Spleen (tissue), 11 donors: ENCODE measurements around the gene PCDHA7. TPM values are rescaled to one million over a fixed set of nuclear protein-coding genes. Genes with fewer than 3 reads are reported as not detected.
"Not testable (repeated sequence)": the region's sequence is repeated elsewhere in the genome, so short reads cannot be mapped to it uniquely, and the experiment has no call there.

ENCODE experiments used
- DNase-seq: peaks from one replicate; pipeline ENCODE4 v3.0.0-alpha.2; 2020
- H3K27ac ChIP-seq, 8 donors: fragments of 200-600 bp; sonication (generic) in 7 of 8; 1 replicate in 4 of 8; 2 replicates in 4 of 8; pipeline versions ENCODE4 v1.5.0 to v1.8.0; 2016 to 2021; ENCODE audit warnings: inconsistent platforms in 4 of 8, mild to moderate bottlenecking in 4 of 8, moderate library complexity in 1 of 8
- H3K27me3 ChIP-seq, 7 donors: fragments of 200-600 bp; sonication (generic) in 6 of 7; replicated peaks in 1 of 7; 1 replicate in 4 of 7; 2 replicates in 3 of 7; pipeline versions ENCODE4 v1.5.0 to v1.8.0; 2016 to 2021; ENCODE audit warnings: inconsistent platforms in 3 of 7, mild to moderate bottlenecking in 1 of 7
- H3K36me3 ChIP-seq, 6 donors: fragments of 200-600 bp; sonication (generic) in 5 of 6; 1 replicate in 4 of 6; 2 replicates in 2 of 6; pipeline versions ENCODE4 v1.5.0 to v1.8.0; 2016 to 2021; ENCODE audit warnings: inconsistent platforms in 2 of 6
- H3K4me1 ChIP-seq, 6 donors: fragments of 200-600 bp; sonication (generic) in 5 of 6; 1 replicate in 3 of 6; 2 replicates in 3 of 6; pipeline versions ENCODE4 v1.5.0 to v1.8.0; 2016 to 2021; ENCODE audit warnings: inconsistent platforms in 3 of 6
- H3K4me3 ChIP-seq, 8 donors: fragments of 200-600 bp; sonication (generic) in 7 of 8; 1 replicate in 4 of 8; 2 replicates in 4 of 8; pipeline versions ENCODE4 v1.5.0 to v1.8.0; 2016 to 2021; ENCODE audit warnings: inconsistent platforms in 4 of 8, mild to moderate bottlenecking in 4 of 8, moderate library complexity in 2 of 8
- H3K9me3 ChIP-seq, 8 donors: fragments of 200-600 bp; sonication (generic) in 7 of 8; 1 replicate in 4 of 8; 2 replicates in 4 of 8; pipeline versions ENCODE4 v1.5.0 to v1.8.0; 2016 to 2021; ENCODE audit warnings: inconsistent platforms in 4 of 8
- CTCF ChIP-seq, 11 experiments: fragments of 200-600 bp in 7 of 11; fragments of 450-650 bp in 4 of 11; sonication (generic) in 4 of 11; IDR thresholded peaks in 8 of 11; conservative IDR thresholded peaks in 3 of 11; 1 replicate in 7 of 11; 2 replicates in 4 of 11; pipeline versions ENCODE4 v1.4.0 to v1.8.0; 2016 to 2021; ENCODE audit warnings: antibody characterized with exemption in 11 of 11, inconsistent platforms in 4 of 11, mild to moderate bottlenecking in 1 of 11
- POLR2A ChIP-seq, 3 donors: fragments of 450-650 bp; IDR thresholded peaks; one replicate each; pipeline ENCODE4 v1.5.1; 2017; ENCODE audit warnings: antibody characterized with exemption in 3 of 3, mild to moderate bottlenecking in 1 of 3
- POLR2AphosphoS5 ChIP-seq, 3 donors: sonication (generic); formaldehyde crosslinking; IDR thresholded peaks; one replicate each; pipeline ENCODE4 v1.5.1; 2017; ENCODE audit warnings: antibody characterized with exemption in 3 of 3
- WGBS, 5 donors: extraction: QIAGEN DNeasy Blood & Tissue Kit in 3 of 5; methylation state at CpG; one replicate each; pipeline versions ENCODE4 v1.1.5 to v1.1.7; 2013 to 2018; 5-methylcytosine and 5-hydroxymethylcytosine counted together
- intact Hi-C: fragments of 100-400 bp; cut with DNase I; formaldehyde crosslinking; loops from one replicate; pipeline ENCODE4 v1.15.0; 2023; ENCODE audit warnings: low total_unique reads
- polyA plus RNA-seq, 3 donors: library from polyadenylated mRNA; stranded (reverse); fragments of 200-250 nt; gene quantifications; one replicate each; pipeline ENCODE4 v1.2.1, GENCODE V29; 2013
- total RNA-seq, 7 donors: library from RNA; depleted of rRNA in 3 of 7; stranded (reverse); fragments of >200 nt in 3 of 7; fragmentation: NEBNext Ultra II Directional in 4 of 7; extraction: Animal tissue kit (Norgen Biotek cat#: 25700) in 4 of 7; gene quantifications; one replicate each; pipeline versions ENCODE4 v1.1.0 to v1.2.1, GENCODE V29; 2016 to 2021
- donor health status: healthy with polysubstance abuse.
- donor health status: DM: no; HTN: no; CAD: no; lungs with moderate emphysema.
- donor health status: DM: no; HTN: no; CAD: no.
- donor health status: Bipolar disorder and iron deficiency.
- donor health status: healthy.
- donor health status: DM: no; HTN: no; CAD: no.
- donor health status: DM: yes; HTN: yes; CAD: no.

The PCDHA7 gene
- total and polyA plus RNA-seq, 10 donors: 0.03 to 0.72 (median 0.40) TPM; not detected in 2

GRCh38 chr5:140828362-140828737 is 5.7 kb upstream of the PCDHA7 start:
- 22 to 39% (median 27%) methylated on average over 17 to 18 of the region's 18 CpGs for WGBS, 5 donors
- Histone ChIP-seq H3K27ac (no peak overlapping the region), H3K4me1 (no peaks in the 10 kb centered on the region), H3K36me3 (no peaks in the 10 kb centered on the region), H3K9me3 (peaks cover 0 to 86% (median 41%) of the 10 kb centered on the region in 8 donors), H3K27me3 (peaks cover 0 to 87% (median 8%) of the 10 kb centered on the region in 7 donors), H3K4me3 (peak overlapping the region in 2 of 8 donors; percentile 16 to 35)
- intact Hi-C loops: no loop called here
- TF ChIP-seq CTCF (IDR thresholded peaks at IDR 0.05 in 8 of 11, conservative IDR thresholded peaks at IDR 0.05 in 3 of 11): no peak
- no peak for TF ChIP-seq POLR2AphosphoS5 (IDR thresholded peaks at IDR 0.05)
- no peak for TF ChIP-seq POLR2A (IDR thresholded peaks at IDR 0.05)
- DNase-seq: no peak

GRCh38 chr5:140829511-140830501 is 4.3 kb upstream of the PCDHA7 start:
- H3K4me1 ChIP-seq, H3K4me3 ChIP-seq, H3K27ac ChIP-seq, intact Hi-C loops, H3K36me3 ChIP-seq: not testable (repeated sequence)
- peak; percentile 62 for DNase-seq
- 42 to 56% (median 52%) methylated on average over 59 to 106 of the region's 106 CpGs for WGBS, 5 donors
- Histone ChIP-seq H3K9me3 (peaks cover 0 to 81% (median 37%) of the 10 kb centered on the region in 8 donors), H3K27me3 (peaks cover 0 to 85% (median 9%) of the 10 kb centered on the region in 7 donors)

- H3K4me1 ChIP-seq, intact Hi-C loops, H3K36me3 ChIP-seq, DNase-seq, H3K27ac ChIP-seq: not testable (repeated sequence)
- 19 to 47% (median 30%) methylated on average over 23 to 29 of the region's 38 CpGs for WGBS, 5 donors
- Histone ChIP-seq H3K4me3 (peak overlapping the region in 1 of 8 donors; percentile 31), H3K9me3 (peaks cover 2 to 62% (median 30%) of the 10 kb centered on the region in 8 donors), H3K27me3 (peaks cover 0 to 84% (median 4%) of the 10 kb centered on the region in 7 donors)
Measured at GRCh38 chr5:140834439-140835008, 455 bp downstream of the PCDHA7 start.

GRCh38 chr5:140835622-140836510 is 1.8 kb downstream of the PCDHA7 start:
- H3K27me3 ChIP-seq: peaks cover 0 to 86% (median 4%) of the 10 kb centered on the region in 7 donors
- 42 to 57% (median 50%) methylated on average over 92 to 103 of the region's 103 CpGs for WGBS, 5 donors
- DNase-seq: no peak

More at GRCh38 chr5:140835622-140836510, 1.8 kb downstream of the PCDHA7 start:
- TF ChIP-seq CTCF (IDR thresholded peaks at IDR 0.05 in 8 of 11, conservative IDR thresholded peaks at IDR 0.05 in 3 of 11): no peak
- TF ChIP-seq POLR2A (IDR thresholded peaks at IDR 0.05): no peak
- no peak for TF ChIP-seq POLR2AphosphoS5 (IDR thresholded peaks at IDR 0.05)
- Histone ChIP-seq H3K4me1 (no peaks in the 10 kb centered on the region), H3K9me3 (peaks cover 0 to 55% (median 27%) of the 10 kb centered on the region in 8 donors), H3K27ac (no peak overlapping the region), H3K4me3 (no peak overlapping the region), H3K36me3 (no peaks in the 10 kb centered on the region)
- intact Hi-C loops: no loop called here
